ENCODE data around the gene MIS18BP1.

The MIS18BP1 gene

GRCh38 chr14:45181329-45181728 lies 71.7 kb downstream of the MIS18BP1 start:
- in situ Hi-C loops (cut with MboI; ENCODE audit: low pct_unique_long_range_greater_than_20kb, low sequenced_read_pairs, unreplicated experiment) = no loop called here
- no peak for DNase-seq (ENCODE audit: low spot score)
- no peak for TF ChIP-seq CTCF (IDR thresholded peaks at IDR 0.05; ENCODE audit: extremely low read depth, insufficient read depth, missing control alignments)

GRCh38 chr14:45177076-45177475 lies 75.9 kb downstream of the MIS18BP1 start:
- in situ Hi-C loops (cut with MboI; ENCODE audit: low pct_unique_long_range_greater_than_20kb, low sequenced_read_pairs, unreplicated experiment) = no loop called here
- no peak for TF ChIP-seq CTCF (IDR thresholded peaks at IDR 0.05; ENCODE audit: extremely low read depth, insufficient read depth, missing control alignments)
- no peak for DNase-seq (ENCODE audit: low spot score)

GRCh38 chr14:45169906-45170305 lies 83.1 kb downstream of the MIS18BP1 start:
- in situ Hi-C loops (cut with MboI; ENCODE audit: low pct_unique_long_range_greater_than_20kb, low sequenced_read_pairs, unreplicated experiment) = no loop called here

GRCh38 chr14:45156067-45156466 lies 96.9 kb downstream of the MIS18BP1 start:
- no peak for DNase-seq (ENCODE audit: low spot score)
- no peak for TF ChIP-seq CTCF (IDR thresholded peaks at IDR 0.05; ENCODE audit: extremely low read depth, insufficient read depth, missing control alignments)
- in situ Hi-C loops (cut with MboI; ENCODE audit: low pct_unique_long_range_greater_than_20kb, low sequenced_read_pairs, unreplicated experiment) = no loop called here

More at GRCh38 chr14:45169906-45170305, 83.1 kb downstream of the MIS18BP1 start:
- no peak for TF ChIP-seq CTCF (IDR thresholded peaks at IDR 0.05; ENCODE audit: extremely low read depth, insufficient read depth, missing control alignments)
- no peak for DNase-seq (ENCODE audit: low spot score)

Data from GM13977 (cell line).